Thyroid gland (tissue), 4 donors: ENCODE data around the gene NUPR1.

ENCODE experiments used
- CTCF ChIP-seq, 6 experiments: fragments of 200-600 bp in 3 of 6; fragments of 450-650 bp in 3 of 6; sonication (generic) in 3 of 6; IDR thresholded peaks; one replicate each; pipeline ENCODE4 v1.5.1; 2016 to 2019; ENCODE audit warnings: antibody characterized with exemption in 6 of 6, mild to moderate bottlenecking in 2 of 6, inconsistent platforms in 1 of 6, moderate library complexity in 1 of 6
- POLR2A ChIP-seq, 2 donors: fragments of 450-650 bp; IDR thresholded peaks; one replicate each; pipeline ENCODE4 v1.6.1; 2017; ENCODE audit warnings: antibody characterized with exemption in 2 of 2, mild to moderate bottlenecking in 2 of 2, moderate library complexity in 1 of 2

DNA sequence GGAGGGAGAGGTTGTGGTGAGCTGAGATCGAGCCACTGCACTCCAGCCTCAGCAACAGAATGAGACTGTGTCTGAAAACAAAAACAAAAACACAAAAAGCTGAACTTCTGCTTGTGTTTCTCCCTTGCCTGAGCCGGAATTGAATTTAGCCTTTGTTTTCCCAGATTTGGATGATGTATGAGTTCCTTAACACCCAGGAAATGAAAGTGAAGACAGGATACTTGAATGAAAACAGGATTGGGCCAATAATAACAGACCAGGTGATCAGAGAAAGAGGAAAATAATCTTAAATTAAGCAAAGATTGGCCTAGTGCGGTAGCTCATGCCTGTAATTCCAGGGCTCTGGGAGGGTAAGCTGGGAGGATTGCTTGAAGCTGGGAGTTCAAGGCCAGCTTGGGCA is 1.6 kb upstream of the NUPR1 start:
- TF ChIP-seq CTCF (IDR thresholded peaks at IDR 0.05) (no peak), POLR2A (IDR thresholded peaks at IDR 0.05) (no peak)
